ENCODE data around the gene BRCA2.

Gene BRCA2, protein sequence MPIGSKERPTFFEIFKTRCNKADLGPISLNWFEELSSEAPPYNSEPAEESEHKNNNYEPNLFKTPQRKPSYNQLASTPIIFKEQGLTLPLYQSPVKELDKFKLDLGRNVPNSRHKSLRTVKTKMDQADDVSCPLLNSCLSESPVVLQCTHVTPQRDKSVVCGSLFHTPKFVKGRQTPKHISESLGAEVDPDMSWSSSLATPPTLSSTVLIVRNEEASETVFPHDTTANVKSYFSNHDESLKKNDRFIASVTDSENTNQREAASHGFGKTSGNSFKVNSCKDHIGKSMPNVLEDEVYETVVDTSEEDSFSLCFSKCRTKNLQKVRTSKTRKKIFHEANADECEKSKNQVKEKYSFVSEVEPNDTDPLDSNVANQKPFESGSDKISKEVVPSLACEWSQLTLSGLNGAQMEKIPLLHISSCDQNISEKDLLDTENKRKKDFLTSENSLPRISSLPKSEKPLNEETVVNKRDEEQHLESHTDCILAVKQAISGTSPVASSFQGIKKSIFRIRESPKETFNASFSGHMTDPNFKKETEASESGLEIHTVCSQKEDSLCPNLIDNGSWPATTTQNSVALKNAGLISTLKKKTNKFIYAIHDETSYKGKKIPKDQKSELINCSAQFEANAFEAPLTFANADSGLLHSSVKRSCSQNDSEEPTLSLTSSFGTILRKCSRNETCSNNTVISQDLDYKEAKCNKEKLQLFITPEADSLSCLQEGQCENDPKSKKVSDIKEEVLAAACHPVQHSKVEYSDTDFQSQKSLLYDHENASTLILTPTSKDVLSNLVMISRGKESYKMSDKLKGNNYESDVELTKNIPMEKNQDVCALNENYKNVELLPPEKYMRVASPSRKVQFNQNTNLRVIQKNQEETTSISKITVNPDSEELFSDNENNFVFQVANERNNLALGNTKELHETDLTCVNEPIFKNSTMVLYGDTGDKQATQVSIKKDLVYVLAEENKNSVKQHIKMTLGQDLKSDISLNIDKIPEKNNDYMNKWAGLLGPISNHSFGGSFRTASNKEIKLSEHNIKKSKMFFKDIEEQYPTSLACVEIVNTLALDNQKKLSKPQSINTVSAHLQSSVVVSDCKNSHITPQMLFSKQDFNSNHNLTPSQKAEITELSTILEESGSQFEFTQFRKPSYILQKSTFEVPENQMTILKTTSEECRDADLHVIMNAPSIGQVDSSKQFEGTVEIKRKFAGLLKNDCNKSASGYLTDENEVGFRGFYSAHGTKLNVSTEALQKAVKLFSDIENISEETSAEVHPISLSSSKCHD (N-terminal part only)

GRCh38 chr13:32315238-32316027, at the start of gene BRCA2, which contains the start of gene ZAR1L:
Gene BRCA2 (plus strand): TSS chr13:32315508. CDS start chr13:32316461, 953 bp downstream.
Gene ZAR1L (minus strand): TSS chr13:32315363. CDS start chr13:32311925, 3,438 bp downstream.
- peaks cover 3% of the 10 kb centered on the region for H3K36me3 Mint-ChIP-seq (ENCODE audit: low read depth)
- H3K9me3 Mint-ChIP-seq = no peaks in the 10 kb centered on the region
- no peaks in the 10 kb centered on the region for H3K27me3 Mint-ChIP-seq (ENCODE audit: low read depth)
- TF ChIP-seq CTCF (IDR thresholded peaks at IDR 0.05; ENCODE audit: unreplicated experiment in 3 of 3) = no peak
- H3K4me3 Mint-ChIP-seq = peak within 1 kb of the TSS; percentile 97 to 98 (median 97)
- H3K27ac Mint-ChIP-seq = peak within 1 kb of the TSS; percentile 98 to 99 (median 99)
- no peaks in the 10 kb centered on the region for H3K4me1 Mint-ChIP-seq

DNA sequence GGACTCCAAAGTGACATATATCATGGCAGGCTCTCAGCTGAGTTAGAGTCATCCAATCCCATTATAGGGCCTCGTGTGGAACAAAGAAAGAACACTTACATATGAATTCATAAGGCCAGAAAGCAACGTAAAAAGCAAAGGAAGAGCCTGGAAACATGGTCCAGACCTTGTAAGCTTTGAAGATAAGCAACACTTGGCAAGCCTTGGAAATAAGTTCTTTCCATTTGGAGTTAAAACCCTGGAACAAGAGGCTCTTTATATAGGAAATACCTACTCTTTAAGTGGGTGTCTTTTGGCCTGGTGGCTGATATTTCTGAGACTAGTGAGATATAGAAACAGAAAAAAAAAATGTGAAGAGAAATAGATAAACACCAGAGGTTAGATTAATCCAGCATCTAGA, 49.6 kb upstream of the BRCA2 start:
- Mint-ChIP-seq H3K27me3 (ENCODE audit: low read depth) (no peaks in the 10 kb centered on the region), H3K36me3 (ENCODE audit: low read depth) (peaks cover 21% of the 10 kb centered on the region), H3K4me1 (peaks cover 21% of the 10 kb centered on the region), H3K27ac (no peak overlapping the region), H3K9me3 (no peaks in the 10 kb centered on the region), H3K4me3 (no peak overlapping the region)
- TF ChIP-seq CTCF (IDR thresholded peaks at IDR 0.05; ENCODE audit: unreplicated experiment in 3 of 3) = no peak

DNA sequence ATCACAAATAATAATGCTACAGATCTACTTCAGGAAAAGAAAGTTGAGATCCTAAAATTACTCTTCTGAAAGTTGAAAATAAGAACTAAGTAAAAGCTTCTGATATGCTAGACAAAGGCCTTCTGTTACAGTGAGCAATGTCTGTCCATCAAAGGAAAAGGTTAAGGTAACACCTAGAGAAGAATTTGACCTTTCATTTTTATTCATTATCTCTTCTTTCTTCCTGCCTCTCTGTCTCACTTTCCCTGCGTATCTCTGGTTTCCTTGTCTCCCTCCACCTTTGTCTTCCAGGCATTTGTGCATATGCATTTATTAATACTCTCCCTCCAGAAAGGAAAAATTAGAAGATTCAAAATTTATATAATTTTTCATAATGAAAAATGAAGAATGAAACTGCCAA, 49.2 kb upstream of the BRCA2 start:
- H3K4me3 Mint-ChIP-seq = no peak overlapping the region
- no peak for TF ChIP-seq CTCF (IDR thresholded peaks at IDR 0.05; ENCODE audit: unreplicated experiment in 3 of 3)
- peaks cover 17% of the 10 kb centered on the region for H3K4me1 Mint-ChIP-seq
- no peak overlapping the region for H3K27ac Mint-ChIP-seq
- no peaks in the 10 kb centered on the region for H3K9me3 Mint-ChIP-seq
- H3K36me3 Mint-ChIP-seq (ENCODE audit: low read depth) = peaks cover 21% of the 10 kb centered on the region
- no peaks in the 10 kb centered on the region for H3K27me3 Mint-ChIP-seq (ENCODE audit: low read depth)

- H3K27me3 Mint-ChIP-seq (ENCODE audit: low read depth) = no peaks in the 10 kb centered on the region
- no peak overlapping the region for H3K4me3 Mint-ChIP-seq
- H3K9me3 Mint-ChIP-seq = no peaks in the 10 kb centered on the region
- H3K27ac Mint-ChIP-seq = no peak overlapping the region
- H3K4me1 Mint-ChIP-seq = peaks cover 4% of the 10 kb centered on the region
- peaks cover 27% of the 10 kb centered on the region for H3K36me3 Mint-ChIP-seq (ENCODE audit: low read depth)
- TF ChIP-seq CTCF (IDR thresholded peaks at IDR 0.05; ENCODE audit: unreplicated experiment in 3 of 3) = peak; percentile 25 to 44 (median 29)
Observed at GRCh38 chr13:32267836-32268439, 47.4 kb upstream of the BRCA2 start.

All from nephron (organoid).